Measurements from ENCODE around the gene CCDC43. TPM values are rescaled to one million over a fixed set of nuclear protein-coding genes. Genes with fewer than 3 reads are reported as not detected.

Gene CCDC43
- total RNA-seq (10 to 100 TPM; 14.3 to 20.8 (median 15.8) TPM), polyA plus RNA-seq (10 to 100 TPM; 10.2 to 14.9 (median 14.3) TPM)

- whole genome bisulfite sequencing, 2 donors: 0 to 1% methylated on average over 51 of the region's 51 CpGs
- TF ChIP-seq POLR2A (IDR thresholded peaks at IDR 0.05): peak; percentile 42 to 43
- no peak for TF ChIP-seq CTCF (IDR thresholded peaks at IDR 0.05)
- TF ChIP-seq EP300 (IDR thresholded peaks at IDR 0.05): peak in 1 of 4 donors; percentile 46
- TF ChIP-seq POLR2AphosphoS5 (IDR thresholded peaks at IDR 0.05): peak; percentile 65 to 84 (median 78)
- Histone ChIP-seq H3K4me1 (peaks cover 0 to 21% (median 17%) of the 10 kb centered on the region in 4 donors), H3K4me3 (peak within 1 kb of the TSS; percentile 64 to 68 (median 66)), H3K27me3 (no peaks in the 10 kb centered on the region), H3K27ac (peak within 1 kb of the TSS; percentile 76 to 87 (median 82)), H3K36me3 (peaks cover 0 to 8% (median 0%) of the 10 kb centered on the region in 4 donors), H3K9me3 (no peaks in the 10 kb centered on the region)
- peak; percentile 93 for DNase-seq
- intact Hi-C loops (cut with DNase I): no loop called here
These were observed at the start of gene CCDC43 for GRCh38 chr17:44689477-44690217. CCDC43 (minus strand) TSS chr17:44689776; CDS start chr17:44689753, 23 bp downstream.

DNA sequence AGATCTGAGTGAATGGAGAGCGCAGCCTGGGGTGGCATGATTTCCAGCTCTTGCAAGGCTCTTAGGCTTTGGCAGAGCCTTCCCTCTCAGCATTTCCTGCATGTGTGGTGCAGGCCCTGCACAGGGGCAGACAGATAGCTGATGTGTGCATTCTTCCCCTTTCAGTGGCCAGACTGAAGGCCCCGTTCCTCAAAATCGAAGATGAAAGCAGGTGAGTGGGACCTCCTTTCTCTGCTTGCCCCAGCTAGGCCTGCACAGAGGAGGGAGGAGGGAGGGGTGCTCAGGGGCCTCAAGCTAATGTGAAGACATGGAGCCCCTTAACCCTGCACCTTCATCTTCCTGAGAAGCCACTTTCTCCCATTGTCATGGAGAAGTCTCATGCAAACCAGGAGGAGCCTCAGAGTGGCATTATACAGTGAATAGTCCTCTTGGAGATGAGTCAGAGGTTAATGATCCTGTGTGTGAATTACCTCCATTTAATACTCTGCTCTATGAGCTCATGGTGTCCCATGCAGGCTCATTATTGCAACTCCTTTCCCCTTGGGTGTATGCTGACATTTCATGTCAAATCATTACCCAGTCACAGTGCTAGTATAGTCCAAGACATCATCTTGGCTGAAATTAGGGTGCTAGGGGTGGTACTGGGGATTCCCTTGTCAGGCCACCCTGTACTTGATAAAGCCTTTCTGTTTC is 48.8 kb upstream of the CCDC43 start:
- Histone ChIP-seq H3K36me3 (peaks cover 0 to 19% (median 0%) of the 10 kb centered on the region in 4 donors), H3K27me3 (no peaks in the 10 kb centered on the region), H3K27ac (no peak overlapping the region), H3K4me3 (no peak overlapping the region), H3K9me3 (no peaks in the 10 kb centered on the region), H3K4me1 (no peaks in the 10 kb centered on the region)
- 84 to 96% methylated on average over 3 of the region's 3 CpGs for WGBS, 2 donors
- TF ChIP-seq CTCF (IDR thresholded peaks at IDR 0.05): no peak
- no peak for TF ChIP-seq EP300 (IDR thresholded peaks at IDR 0.05)
- no peak for TF ChIP-seq POLR2A (IDR thresholded peaks at IDR 0.05)
- no peak for TF ChIP-seq POLR2AphosphoS5 (IDR thresholded peaks at IDR 0.05)
- no peak for DNase-seq
- intact Hi-C loops (cut with DNase I): no loop called here

DNA sequence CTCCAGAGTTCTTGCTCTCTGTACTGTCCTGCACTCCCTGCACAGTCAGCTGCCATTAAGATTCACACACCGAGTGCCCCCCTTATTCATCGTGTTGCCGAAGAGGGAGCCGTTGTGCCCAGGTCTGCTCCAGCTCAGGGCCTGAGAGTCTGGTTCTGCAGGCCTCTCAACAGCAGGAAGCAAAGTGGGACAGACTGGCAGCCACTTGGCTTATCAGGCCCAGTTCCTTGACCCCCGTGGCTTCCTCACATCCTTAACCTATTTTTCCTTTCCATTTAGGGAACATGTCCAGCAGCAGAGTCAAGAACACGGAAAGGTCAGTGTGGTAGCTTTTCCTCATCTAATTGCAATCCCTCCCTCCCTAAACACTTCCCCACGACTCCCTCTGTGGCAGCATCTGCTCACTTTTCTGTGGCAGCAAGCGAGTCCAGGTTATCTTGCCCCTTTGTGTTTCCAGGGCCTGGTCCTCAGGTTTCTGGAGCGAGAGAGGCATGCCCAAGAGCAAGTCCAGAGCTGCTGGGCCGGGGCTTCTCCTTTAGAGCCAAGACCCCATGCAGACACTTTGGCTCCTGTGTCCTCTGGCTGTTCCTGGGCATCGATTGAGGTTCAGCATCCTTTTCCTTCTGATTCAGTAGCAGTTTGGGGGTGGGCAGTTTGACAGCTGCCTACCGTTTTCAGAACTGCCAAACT is 47.1 kb upstream of the CCDC43 start:
- Histone ChIP-seq H3K4me3 (no peak overlapping the region), H3K9me3 (no peaks in the 10 kb centered on the region), H3K27ac (no peak overlapping the region), H3K27me3 (no peaks in the 10 kb centered on the region), H3K4me1 (no peaks in the 10 kb centered on the region), H3K36me3 (peaks cover 0 to 18% (median 0%) of the 10 kb centered on the region in 4 donors)
- WGBS, 2 donors: 93 to 94% methylated on average over 12 of the region's 12 CpGs
- no peak for DNase-seq
- TF ChIP-seq POLR2A (IDR thresholded peaks at IDR 0.05) (no peak), CTCF (IDR thresholded peaks at IDR 0.05) (no peak), POLR2AphosphoS5 (IDR thresholded peaks at IDR 0.05) (no peak), EP300 (IDR thresholded peaks at IDR 0.05) (no peak)
- intact Hi-C loops (cut with DNase I): no loop called here

GRCh38 chr17:44734272-44734671 is 44.7 kb upstream of the CCDC43 start:
- DNase-seq: no peak
- intact Hi-C loops (cut with DNase I): no loop called here
- no peaks in the 10 kb centered on the region for H3K4me1 ChIP-seq
- peaks cover 0 to 19% (median 0%) of the 10 kb centered on the region in 4 donors for H3K36me3 ChIP-seq
- TF ChIP-seq CTCF (IDR thresholded peaks at IDR 0.05) (no peak), POLR2A (IDR thresholded peaks at IDR 0.05) (no peak), POLR2AphosphoS5 (IDR thresholded peaks at IDR 0.05) (no peak), EP300 (IDR thresholded peaks at IDR 0.05) (no peak)
- H3K27ac ChIP-seq: no peak overlapping the region
- H3K27me3 ChIP-seq: no peaks in the 10 kb centered on the region
- H3K4me3 ChIP-seq: no peak overlapping the region
- H3K9me3 ChIP-seq: no peaks in the 10 kb centered on the region
- WGBS, 2 donors: 86 to 91% methylated on average over 2 of the region's 2 CpGs

All from sigmoid colon (tissue), 7 donors.